Measurements from ENCODE around the gene RGL2. TPM values are rescaled to one million over a fixed set of nuclear protein-coding genes. Genes with fewer than 3 reads are reported as not detected.

The RGL2 gene
- total RNA-seq, 2 donors from 2014 or later: 85.6 to 98.0 TPM

DNA sequence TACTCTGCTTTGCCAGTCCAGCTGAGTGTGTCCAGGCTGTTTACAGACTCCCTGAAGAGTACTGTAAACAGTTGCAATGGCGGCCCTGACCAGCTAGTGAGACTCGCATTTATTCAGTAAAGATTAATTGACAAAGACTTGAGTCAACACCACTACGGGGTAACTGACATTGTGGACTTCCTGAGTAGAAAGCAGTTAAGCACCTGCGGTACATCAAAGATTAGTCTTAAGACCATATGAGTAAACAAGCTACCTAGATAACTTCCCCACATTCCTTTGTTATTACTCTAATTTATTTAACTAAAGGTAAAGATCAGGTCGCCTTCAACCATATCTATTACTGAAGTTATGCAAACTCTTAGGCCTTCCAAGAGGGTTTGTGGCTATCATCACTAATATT is 39.7 kb downstream of the RGL2 start:
- Mint-ChIP-seq H3K4me3 (no peak overlapping the region), H3K4me1 (no peaks in the 10 kb centered on the region), H3K27ac (no peak overlapping the region), H3K27me3 (ENCODE audit: insufficient read depth) (no peaks in the 10 kb centered on the region), H3K9me3 (peaks cover 16% of the 10 kb centered on the region), H3K36me3 (ENCODE audit: low read depth) (peaks cover 59% of the 10 kb centered on the region)
- Histone ChIP-seq H3K9me3 (ENCODE audit: control insufficient read depth, low read length) (peaks cover 19% of the 10 kb centered on the region), H3K27me3 (ENCODE audit: control insufficient read depth, insufficient read depth, low read length, poor library complexity, severe bottlenecking) (no peaks in the 10 kb centered on the region), H3K9ac (ENCODE audit: extremely low read depth, low read length, poor library complexity, severe bottlenecking) (no peak overlapping the region), H3K27ac (ENCODE audit: low read depth, low read length) (no peak overlapping the region), H3K4me3 (ENCODE audit: low read length) (no peak overlapping the region), H3K4me1 (ENCODE audit: control insufficient read depth, insufficient read depth, low read length) (no peaks in the 10 kb centered on the region), H3K36me3 (ENCODE audit: control insufficient read depth, insufficient read depth, low read length) (peaks cover 61% of the 10 kb centered on the region)
- WGBS, 2 experiments (ENCODE audit: insufficient coverage in 1 of 2, insufficient read length in 1 of 2): 94% methylated on average over 4 to 5 of the region's 5 CpGs
- TF ChIP-seq CTCF (conservative IDR thresholded peaks at IDR 0.05): no peak
- DNase-seq: no peak

DNA sequence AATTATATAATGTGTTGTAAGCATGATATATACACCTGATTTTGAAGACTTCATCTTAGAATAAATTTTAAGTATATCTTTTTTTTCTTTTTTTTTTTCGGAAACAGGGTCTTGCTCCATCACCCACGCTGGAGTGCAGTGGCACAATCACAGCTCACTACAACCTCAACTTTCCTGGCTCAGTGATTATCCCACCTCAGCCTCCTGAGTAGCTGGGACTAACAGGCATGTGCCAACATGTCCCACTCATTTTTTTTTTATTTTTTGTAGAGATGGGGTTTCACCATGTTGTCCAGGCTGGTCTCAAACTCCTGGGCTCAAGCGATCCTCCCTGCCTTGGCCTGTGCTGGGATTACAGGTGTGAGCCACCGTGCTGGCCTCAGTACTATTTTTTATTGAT is 44.2 kb downstream of the RGL2 start:
- peaks cover 45% of the 10 kb centered on the region for H3K36me3 Mint-ChIP-seq (ENCODE audit: low read depth)
- no peak overlapping the region for H3K27ac Mint-ChIP-seq
- H3K4me3 Mint-ChIP-seq: no peak overlapping the region
- Histone ChIP-seq H3K36me3 (ENCODE audit: control insufficient read depth, insufficient read depth, low read length) (peaks cover 41% of the 10 kb centered on the region), H3K27me3 (ENCODE audit: control insufficient read depth, insufficient read depth, low read length, poor library complexity, severe bottlenecking) (no peaks in the 10 kb centered on the region), H3K4me3 (ENCODE audit: low read length) (no peak overlapping the region), H3K4me1 (ENCODE audit: control insufficient read depth, insufficient read depth, low read length) (no peaks in the 10 kb centered on the region), H3K27ac (ENCODE audit: low read depth, low read length) (no peak overlapping the region), H3K9ac (ENCODE audit: extremely low read depth, low read length, poor library complexity, severe bottlenecking) (no peak overlapping the region), H3K9me3 (ENCODE audit: control insufficient read depth, low read length) (peaks cover 17% of the 10 kb centered on the region)
- no peak for TF ChIP-seq CTCF (conservative IDR thresholded peaks at IDR 0.05)
- no peaks in the 10 kb centered on the region for H3K27me3 Mint-ChIP-seq (ENCODE audit: insufficient read depth)
- 72 to 96% methylated on average over 2 to 4 of the region's 4 CpGs for WGBS, 2 experiments (ENCODE audit: insufficient coverage in 1 of 2, insufficient read length in 1 of 2)
- H3K4me1 Mint-ChIP-seq: peaks cover 7% of the 10 kb centered on the region
- peaks cover 16% of the 10 kb centered on the region for H3K9me3 Mint-ChIP-seq
- no peak for DNase-seq

DNA sequence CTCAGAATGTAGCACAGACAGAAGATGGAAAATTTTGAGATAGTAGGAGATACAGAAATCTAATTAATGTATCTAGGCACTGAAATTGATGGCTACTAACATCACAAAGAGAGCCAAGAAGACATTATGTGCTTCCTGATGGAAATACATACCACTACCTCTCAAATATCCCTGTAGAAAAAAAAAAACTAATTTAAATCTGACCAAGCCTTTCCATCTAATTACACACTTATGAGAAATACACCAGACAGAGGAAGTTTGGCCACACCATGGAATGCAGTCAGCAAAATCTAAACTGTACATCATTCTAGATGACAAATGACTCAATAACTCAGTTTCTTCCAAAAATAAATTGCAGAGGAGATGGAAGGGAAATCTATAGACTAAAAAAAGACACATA is 46.0 kb downstream of the RGL2 start:
- Histone ChIP-seq H3K4me3 (ENCODE audit: low read length) (no peak overlapping the region), H3K9me3 (ENCODE audit: control insufficient read depth, low read length) (peaks cover 2% of the 10 kb centered on the region), H3K36me3 (ENCODE audit: control insufficient read depth, insufficient read depth, low read length) (peaks cover 26% of the 10 kb centered on the region), H3K27me3 (ENCODE audit: control insufficient read depth, insufficient read depth, low read length, poor library complexity, severe bottlenecking) (peaks cover 11% of the 10 kb centered on the region), H3K4me1 (ENCODE audit: control insufficient read depth, insufficient read depth, low read length) (peaks cover 5% of the 10 kb centered on the region), H3K27ac (ENCODE audit: low read depth, low read length) (no peak overlapping the region), H3K9ac (ENCODE audit: extremely low read depth, low read length, poor library complexity, severe bottlenecking) (no peak overlapping the region)
- no peak for TF ChIP-seq CTCF (conservative IDR thresholded peaks at IDR 0.05)
- no peak for DNase-seq
- Mint-ChIP-seq H3K4me3 (no peak overlapping the region), H3K9me3 (peaks cover 7% of the 10 kb centered on the region), H3K27ac (no peak overlapping the region), H3K27me3 (ENCODE audit: insufficient read depth) (peaks cover 4% of the 10 kb centered on the region), H3K36me3 (ENCODE audit: low read depth) (peaks cover 32% of the 10 kb centered on the region), H3K4me1 (peaks cover 14% of the 10 kb centered on the region)

Data from endodermal cell (in vitro differentiated cells).